ENCODE results near the gene ANKRD13C.
A peak's percentile ranks its signal among the peaks of the same experiment; 100 is the strongest.

Gene ANKRD13C

DNA sequence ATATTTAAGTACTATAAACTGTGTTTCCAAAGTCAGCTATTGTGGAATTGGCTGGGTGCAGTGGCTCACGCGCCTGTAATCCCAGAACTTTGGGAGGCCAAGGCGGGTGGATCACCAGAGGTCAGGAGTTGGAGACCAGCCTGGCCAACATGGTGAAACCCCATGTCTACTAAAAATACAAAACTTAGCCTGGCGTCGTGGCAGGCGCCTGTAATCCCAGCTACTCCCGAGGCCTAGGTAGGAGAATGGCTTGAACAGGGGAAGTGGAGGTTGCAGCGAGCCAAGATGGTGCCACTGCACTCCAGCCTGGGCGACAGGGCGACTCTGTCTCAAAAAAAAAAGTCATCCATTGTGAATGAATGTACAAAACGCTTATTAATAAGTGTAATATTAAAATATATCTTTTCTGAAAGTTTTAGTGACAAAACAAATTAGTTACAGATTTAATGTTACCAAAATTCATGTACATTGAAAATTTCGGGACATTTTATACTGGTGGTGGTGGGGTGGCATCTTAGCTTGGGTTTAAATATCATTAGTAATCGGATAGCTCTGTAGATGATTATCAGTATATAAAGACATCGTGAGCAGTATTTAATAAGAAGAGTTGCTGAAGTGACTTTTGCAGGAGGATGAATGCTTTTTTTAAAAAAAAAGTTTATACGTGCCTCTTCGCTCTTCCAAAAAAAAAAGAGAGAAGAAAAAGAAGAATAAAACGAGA, 133.8 kb downstream of the ANKRD13C start:
- no peak overlapping the region for H4K91ac ChIP-seq (ENCODE audit: low read depth, low read length)
- DNase-seq: no peak
- peaks cover 9% of the 10 kb centered on the region for H3K79me2 ChIP-seq (ENCODE audit: control insufficient read depth, insufficient read depth, low read length, poor library complexity)
- no peak overlapping the region for H3K9ac ChIP-seq (ENCODE audit: low read length)
- no peak overlapping the region for H3K4ac ChIP-seq (ENCODE audit: low read depth, low read length)
- H3K4me2 ChIP-seq (ENCODE audit: low read length): no peak overlapping the region
- H3K23ac ChIP-seq (ENCODE audit: low read length): no peak overlapping the region
- H4K12ac ChIP-seq (ENCODE audit: low read depth, low read length): no peak overlapping the region
- no peak overlapping the region for H2BK12ac ChIP-seq (ENCODE audit: low read length)
- no peak overlapping the region for H3K27ac ChIP-seq (ENCODE audit: low read depth, low read length)
- H3K27me3 ChIP-seq (ENCODE audit: insufficient read depth, low read length): no peaks in the 10 kb centered on the region
- H2BK120ac ChIP-seq (ENCODE audit: insufficient read depth, low read length, poor library complexity): no peak overlapping the region
- peaks cover 7% of the 10 kb centered on the region for H3K79me1 ChIP-seq (ENCODE audit: low read length)
- H2AK5ac ChIP-seq (ENCODE audit: low read length): no peak overlapping the region
- H3K36me3 ChIP-seq (ENCODE audit: control insufficient read depth in 1 of 2, insufficient read depth in 2 of 2, low read length in 2 of 2): peaks cover 0 to 7% of the 10 kb centered on the region in 2 experiments
- no peak overlapping the region for H2BK5ac ChIP-seq (ENCODE audit: low read depth, low read length, poor library complexity)
- H3K18ac ChIP-seq (ENCODE audit: low read length): no peak overlapping the region
- peaks cover 0 to 2% of the 10 kb centered on the region in 2 experiments for H3K4me1 ChIP-seq (ENCODE audit: control insufficient read depth in 1 of 2, insufficient read depth in 2 of 2, low read length in 2 of 2)
- H3K4me3 ChIP-seq (ENCODE audit: low read depth, low read length): no peak overlapping the region
- H3K14ac ChIP-seq (ENCODE audit: low read length): no peak overlapping the region
- peak overlapping the region; percentile 13 for H4K8ac ChIP-seq (ENCODE audit: low read depth, low read length)
- no peaks in the 10 kb centered on the region for H3K9me3 ChIP-seq (ENCODE audit: insufficient read depth, low read depth, low read length)
- WGBS (ENCODE audit: extremely low coverage, insufficient coverage, insufficient read length): no CpG with 5 or more reads among the region's 17 CpGs
- no peak overlapping the region for H2AFZ ChIP-seq (ENCODE audit: insufficient read depth, low read length, poor library complexity)

DNA sequence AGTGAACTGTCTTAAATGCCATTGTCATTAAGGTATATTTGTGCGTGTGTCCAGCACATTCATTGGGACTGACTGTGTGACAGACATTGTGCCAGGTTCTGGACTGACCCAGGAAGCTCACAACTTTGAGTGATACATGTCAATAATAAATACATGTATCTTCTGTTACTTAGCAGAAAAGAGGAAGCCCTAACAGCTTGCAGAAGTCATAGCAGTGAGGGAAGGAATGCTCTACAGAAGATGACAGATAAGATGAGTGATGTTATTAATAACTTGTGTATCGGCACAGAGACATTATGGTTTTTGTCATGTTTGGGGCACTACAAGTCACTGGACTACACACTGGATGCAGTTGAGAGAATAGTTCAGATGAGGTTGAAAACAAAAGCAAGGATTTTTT, 134.5 kb downstream of the ANKRD13C start:
- Histone ChIP-seq H3K4me3 (ENCODE audit: low read depth, low read length) (no peak overlapping the region), H2AFZ (ENCODE audit: insufficient read depth, low read length, poor library complexity) (no peak overlapping the region), H2BK5ac (ENCODE audit: low read depth, low read length, poor library complexity) (no peak overlapping the region), H3K27me3 (ENCODE audit: insufficient read depth, low read length) (no peaks in the 10 kb centered on the region), H4K91ac (ENCODE audit: low read depth, low read length) (no peak overlapping the region), H3K9ac (ENCODE audit: low read length) (no peak overlapping the region), H3K4me1 (ENCODE audit: control insufficient read depth in 1 of 2, insufficient read depth in 2 of 2, low read length in 2 of 2) (peaks cover 0 to 2% of the 10 kb centered on the region in 2 experiments), H4K8ac (ENCODE audit: low read depth, low read length) (no peak overlapping the region), H3K4ac (ENCODE audit: low read depth, low read length) (no peak overlapping the region), H3K23ac (ENCODE audit: low read length) (no peak overlapping the region), H3K18ac (ENCODE audit: low read length) (no peak overlapping the region), H2BK120ac (ENCODE audit: insufficient read depth, low read length, poor library complexity) (no peak overlapping the region), H2BK12ac (ENCODE audit: low read length) (no peak overlapping the region), H3K27ac (ENCODE audit: low read depth, low read length) (no peak overlapping the region), H4K12ac (ENCODE audit: low read depth, low read length) (no peak overlapping the region), H3K4me2 (ENCODE audit: low read length) (no peak overlapping the region), H3K79me2 (ENCODE audit: control insufficient read depth, insufficient read depth, low read length, poor library complexity) (peaks cover 9% of the 10 kb centered on the region), H3K9me3 (ENCODE audit: insufficient read depth, low read depth, low read length) (no peaks in the 10 kb centered on the region), H2AK5ac (ENCODE audit: low read length) (no peak overlapping the region), H3K79me1 (ENCODE audit: low read length) (peaks cover 7% of the 10 kb centered on the region), H3K14ac (ENCODE audit: low read length) (no peak overlapping the region), H3K36me3 (ENCODE audit: control insufficient read depth in 1 of 2, insufficient read depth in 2 of 2, low read length in 2 of 2) (peaks cover under 1 to 4% of the 10 kb centered on the region in 2 experiments)
- no peak for DNase-seq
- WGBS (ENCODE audit: extremely low coverage, insufficient coverage, insufficient read length): no CpG with 5 or more reads among the region's 2 CpGs

DNA sequence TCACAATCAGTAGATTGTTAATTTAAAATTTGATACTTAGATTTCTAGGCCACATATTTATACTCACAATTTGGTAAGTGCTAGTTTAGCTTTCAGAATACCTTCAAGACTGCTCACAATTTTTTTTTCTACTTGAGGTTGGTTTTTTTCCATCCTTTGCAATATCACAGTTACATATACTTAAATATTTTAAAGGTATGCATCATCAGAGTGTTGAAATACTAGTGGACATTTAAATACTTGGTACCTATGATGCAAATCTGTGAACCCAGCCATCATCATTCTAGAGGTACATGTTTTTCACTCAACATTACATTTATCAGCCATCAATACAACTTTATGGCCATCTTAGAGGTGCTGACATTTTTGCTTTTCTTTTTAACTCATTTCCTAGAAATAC, 143.0 kb downstream of the ANKRD13C start:
- no peak overlapping the region for H3K27ac ChIP-seq (ENCODE audit: low read depth, low read length)
- no peak overlapping the region for H3K4me2 ChIP-seq (ENCODE audit: low read length)
- H4K91ac ChIP-seq (ENCODE audit: low read depth, low read length): no peak overlapping the region
- H3K4me1 ChIP-seq (ENCODE audit: control insufficient read depth in 1 of 2, insufficient read depth in 2 of 2, low read length in 2 of 2): no peaks in the 10 kb centered on the region
- H3K4me3 ChIP-seq (ENCODE audit: low read depth, low read length): no peak overlapping the region
- H2AFZ ChIP-seq (ENCODE audit: insufficient read depth, low read length, poor library complexity): no peak overlapping the region
- H2BK12ac ChIP-seq (ENCODE audit: low read length): no peak overlapping the region
- H3K23ac ChIP-seq (ENCODE audit: low read length): no peak overlapping the region
- H3K27me3 ChIP-seq (ENCODE audit: insufficient read depth, low read length): no peaks in the 10 kb centered on the region
- no peaks in the 10 kb centered on the region for H3K79me1 ChIP-seq (ENCODE audit: low read length)
- no peak overlapping the region for H4K12ac ChIP-seq (ENCODE audit: low read depth, low read length)
- no peak overlapping the region for H2AK5ac ChIP-seq (ENCODE audit: low read length)
- H3K18ac ChIP-seq (ENCODE audit: low read length): no peak overlapping the region
- DNase-seq: peak in 1 of 2 donors; percentile 22
- H3K36me3 ChIP-seq (ENCODE audit: control insufficient read depth in 1 of 2, insufficient read depth in 2 of 2, low read length in 2 of 2): peaks cover 7 to 14% of the 10 kb centered on the region in 2 experiments
- H4K8ac ChIP-seq (ENCODE audit: low read depth, low read length): no peak overlapping the region
- H2BK5ac ChIP-seq (ENCODE audit: low read depth, low read length, poor library complexity): no peak overlapping the region
- H3K9ac ChIP-seq (ENCODE audit: low read length): no peak overlapping the region
- H3K14ac ChIP-seq (ENCODE audit: low read length): no peak overlapping the region
- peaks cover 11% of the 10 kb centered on the region for H3K79me2 ChIP-seq (ENCODE audit: control insufficient read depth, insufficient read depth, low read length, poor library complexity)
- no peak overlapping the region for H3K4ac ChIP-seq (ENCODE audit: low read depth, low read length)
- H2BK120ac ChIP-seq (ENCODE audit: insufficient read depth, low read length, poor library complexity): no peak overlapping the region
- no peaks in the 10 kb centered on the region for H3K9me3 ChIP-seq (ENCODE audit: insufficient read depth, low read depth, low read length)

DNA sequence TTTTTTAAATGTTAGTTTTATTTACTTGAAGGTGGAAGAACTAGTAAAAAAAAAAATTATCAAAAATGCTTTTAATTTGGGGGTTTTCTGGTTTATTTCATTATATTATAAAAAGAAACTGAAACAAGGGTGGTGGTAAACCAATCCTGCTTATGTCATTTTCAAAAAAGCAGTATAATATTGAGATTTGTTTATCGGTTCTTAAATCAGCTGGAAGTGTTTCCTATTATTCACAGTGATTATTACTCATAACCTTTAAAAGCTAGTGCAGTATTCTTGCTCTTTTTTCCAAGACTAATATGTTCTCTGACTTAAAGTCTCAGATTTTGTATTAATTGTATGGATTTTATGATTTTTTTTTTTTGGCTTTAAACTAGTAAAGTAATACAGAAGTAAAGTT, 143.7 kb downstream of the ANKRD13C start:
- H3K9me3 ChIP-seq (ENCODE audit: insufficient read depth, low read depth, low read length): no peaks in the 10 kb centered on the region
- H3K27me3 ChIP-seq (ENCODE audit: insufficient read depth, low read length): no peaks in the 10 kb centered on the region
- H2BK5ac ChIP-seq (ENCODE audit: low read depth, low read length, poor library complexity): no peak overlapping the region
- no peak overlapping the region for H2AFZ ChIP-seq (ENCODE audit: insufficient read depth, low read length, poor library complexity)
- H3K79me2 ChIP-seq (ENCODE audit: control insufficient read depth, insufficient read depth, low read length, poor library complexity): peaks cover 11% of the 10 kb centered on the region
- peaks cover 1% of the 10 kb centered on the region for H3K79me1 ChIP-seq (ENCODE audit: low read length)
- no peak overlapping the region for H3K4me3 ChIP-seq (ENCODE audit: low read depth, low read length)
- no CpG with 5 or more reads among the region's 1 CpG for WGBS (ENCODE audit: extremely low coverage, insufficient coverage, insufficient read length)
- H4K8ac ChIP-seq (ENCODE audit: low read depth, low read length): no peak overlapping the region
- no peak overlapping the region for H3K23ac ChIP-seq (ENCODE audit: low read length)
- H3K4me1 ChIP-seq (ENCODE audit: control insufficient read depth in 1 of 2, insufficient read depth in 2 of 2, low read length in 2 of 2): no peaks in the 10 kb centered on the region
- H3K36me3 ChIP-seq (ENCODE audit: control insufficient read depth in 1 of 2, insufficient read depth in 2 of 2, low read length in 2 of 2): peaks cover 7 to 14% of the 10 kb centered on the region in 2 experiments
- H3K27ac ChIP-seq (ENCODE audit: low read depth, low read length): no peak overlapping the region
- no peak overlapping the region for H4K91ac ChIP-seq (ENCODE audit: low read depth, low read length)
- H2BK120ac ChIP-seq (ENCODE audit: insufficient read depth, low read length, poor library complexity): no peak overlapping the region
- no peak for DNase-seq
- H3K4me2 ChIP-seq (ENCODE audit: low read length): no peak overlapping the region
- no peak overlapping the region for H3K4ac ChIP-seq (ENCODE audit: low read depth, low read length)
- H2BK12ac ChIP-seq (ENCODE audit: low read length): no peak overlapping the region
- no peak overlapping the region for H2AK5ac ChIP-seq (ENCODE audit: low read length)
- no peak overlapping the region for H3K14ac ChIP-seq (ENCODE audit: low read length)
- H3K9ac ChIP-seq (ENCODE audit: low read length): no peak overlapping the region
- no peak overlapping the region for H4K12ac ChIP-seq (ENCODE audit: low read depth, low read length)
- H3K18ac ChIP-seq (ENCODE audit: low read length): no peak overlapping the region

All from trophoblast cell (in vitro differentiated cells and primary cell).